ENCODE results near the gene SORCS2.

SORCS2 gene

DNA sequence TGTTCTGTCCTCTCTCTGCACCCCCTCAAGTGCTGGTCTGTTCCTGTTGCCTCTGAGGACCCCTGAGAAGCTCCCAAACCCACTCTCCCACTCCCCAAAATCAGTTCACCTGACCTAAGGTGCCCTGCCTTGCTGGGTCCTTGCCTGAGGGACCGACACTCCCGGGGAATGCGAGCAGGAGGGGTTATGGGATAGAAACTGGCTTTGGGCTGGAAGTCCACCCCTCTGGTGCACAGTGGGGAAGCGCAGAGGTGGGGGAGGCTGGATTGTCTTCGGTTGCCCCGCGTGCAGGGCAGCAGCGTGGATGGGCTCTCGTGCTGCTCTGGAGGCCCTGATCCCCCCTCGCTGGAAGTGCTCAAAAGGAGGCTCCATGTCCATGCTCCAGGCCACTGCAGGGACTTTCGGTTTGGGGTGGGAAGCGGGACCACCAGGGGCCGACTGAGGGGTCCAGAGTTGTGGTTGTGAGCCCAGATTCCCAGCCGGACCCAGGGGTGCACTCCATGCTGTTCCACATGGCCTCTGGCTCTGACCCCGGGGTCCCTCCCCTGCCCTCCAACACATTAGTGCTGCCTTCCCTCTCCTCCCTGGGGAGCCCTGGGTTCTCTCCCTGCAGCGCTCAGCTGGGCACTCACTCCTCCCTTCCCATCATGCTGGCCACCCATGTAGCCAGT, 7.6 kb downstream of the SORCS2 start:
- Histone ChIP-seq H3K4me2 (ENCODE audit: low read length) (no peak overlapping the region), H3K79me2 (ENCODE audit: low read length) (no peaks in the 10 kb centered on the region)
- TF ChIP-seq, protein P1, sequence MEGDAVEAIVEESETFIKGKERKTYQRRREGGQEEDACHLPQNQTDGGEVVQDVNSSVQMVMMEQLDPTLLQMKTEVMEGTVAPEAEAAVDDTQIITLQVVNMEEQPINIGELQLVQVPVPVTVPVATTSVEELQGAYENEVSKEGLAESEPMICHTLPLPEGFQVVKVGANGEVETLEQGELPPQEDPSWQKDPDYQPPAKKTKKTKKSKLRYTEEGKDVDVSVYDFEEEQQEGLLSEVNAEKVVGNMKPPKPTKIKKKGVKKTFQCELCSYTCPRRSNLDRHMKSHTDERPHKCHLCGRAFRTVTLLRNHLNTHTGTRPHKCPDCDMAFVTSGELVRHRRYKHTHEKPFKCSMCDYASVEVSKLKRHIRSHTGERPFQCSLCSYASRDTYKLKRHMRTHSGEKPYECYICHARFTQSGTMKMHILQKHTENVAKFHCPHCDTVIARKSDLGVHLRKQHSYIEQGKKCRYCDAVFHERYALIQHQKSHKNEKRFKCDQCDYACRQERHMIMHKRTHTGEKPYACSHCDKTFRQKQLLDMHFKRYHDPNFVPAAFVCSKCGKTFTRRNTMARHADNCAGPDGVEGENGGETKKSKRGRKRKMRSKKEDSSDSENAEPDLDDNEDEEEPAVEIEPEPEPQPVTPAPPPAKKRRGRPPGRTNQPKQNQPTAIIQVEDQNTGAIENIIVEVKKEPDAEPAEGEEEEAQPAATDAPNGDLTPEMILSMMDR (IDR thresholded peaks at IDR 0.05; ENCODE audit: low read depth, low read length): no peak
- no peak for TF ChIP-seq EZH2phosphoT487 (IDR thresholded peaks at IDR 0.05; ENCODE audit: low read depth)

DNA sequence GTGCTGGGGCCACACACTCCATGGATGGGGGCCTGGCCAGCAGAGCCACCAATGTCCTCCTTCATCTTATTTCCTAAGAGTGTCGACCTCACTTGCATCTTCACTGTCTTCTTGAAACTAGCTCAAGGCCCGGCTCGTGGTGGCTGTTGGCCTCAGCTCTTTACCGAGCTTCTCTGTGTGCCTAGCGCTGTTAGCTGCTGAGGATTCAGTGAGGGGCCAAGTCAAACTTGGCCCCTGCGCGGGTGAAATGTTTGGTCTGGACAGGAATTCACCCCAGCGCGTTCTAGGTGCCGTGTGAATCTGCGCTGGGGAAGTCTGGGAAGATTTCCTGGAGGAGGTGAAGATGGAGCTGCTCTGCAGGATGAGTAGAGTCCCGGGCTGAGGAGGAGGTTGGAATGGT, 8.5 kb downstream of the SORCS2 start:
- Histone ChIP-seq H3K9ac (ENCODE audit: low read length) (no peak overlapping the region), H2AFZ (ENCODE audit: low read depth, low read length) (no peak overlapping the region), H3K79me2 (ENCODE audit: low read length) (no peaks in the 10 kb centered on the region), H3K4me2 (ENCODE audit: low read length) (no peak overlapping the region), H3K27me3 (ENCODE audit: low read depth, low read length) (peaks cover 25% of the 10 kb centered on the region), H4K20me1 (ENCODE audit: insufficient read depth, low read length) (no peaks in the 10 kb centered on the region), H3K9me3 (ENCODE audit: insufficient read depth, low read length) (no peaks in the 10 kb centered on the region), H3K27ac (ENCODE audit: low read length) (no peak overlapping the region), H3K4me1 (ENCODE audit: low read length) (no peaks in the 10 kb centered on the region), H3K4me3 (ENCODE audit: low read length) (no peak overlapping the region), H3K36me3 (replicated peaks; ENCODE audit: low read depth, low read length) (no peaks in the 10 kb centered on the region)
- TF ChIP-seq EZH2phosphoT487 (IDR thresholded peaks at IDR 0.05; ENCODE audit: low read depth): no peak
- TF ChIP-seq, protein P1 (IDR thresholded peaks at IDR 0.05; ENCODE audit: low read depth, low read length): no peak

More for the DNA sequence above, 7.6 kb downstream of the SORCS2 start:
- H2AFZ ChIP-seq (ENCODE audit: low read depth, low read length): no peak overlapping the region
- H3K27me3 ChIP-seq (ENCODE audit: low read depth, low read length): peaks cover 31% of the 10 kb centered on the region
- H3K36me3 ChIP-seq (replicated peaks; ENCODE audit: low read depth, low read length): no peaks in the 10 kb centered on the region
- H3K9ac ChIP-seq (ENCODE audit: low read length): no peak overlapping the region
- no peaks in the 10 kb centered on the region for H4K20me1 ChIP-seq (ENCODE audit: insufficient read depth, low read length)
- no peaks in the 10 kb centered on the region for H3K4me1 ChIP-seq (ENCODE audit: low read length)
- no peak overlapping the region for H3K27ac ChIP-seq (ENCODE audit: low read length)
- H3K4me3 ChIP-seq (ENCODE audit: low read length): no peak overlapping the region
- no peaks in the 10 kb centered on the region for H3K9me3 ChIP-seq (ENCODE audit: insufficient read depth, low read length)

DNA sequence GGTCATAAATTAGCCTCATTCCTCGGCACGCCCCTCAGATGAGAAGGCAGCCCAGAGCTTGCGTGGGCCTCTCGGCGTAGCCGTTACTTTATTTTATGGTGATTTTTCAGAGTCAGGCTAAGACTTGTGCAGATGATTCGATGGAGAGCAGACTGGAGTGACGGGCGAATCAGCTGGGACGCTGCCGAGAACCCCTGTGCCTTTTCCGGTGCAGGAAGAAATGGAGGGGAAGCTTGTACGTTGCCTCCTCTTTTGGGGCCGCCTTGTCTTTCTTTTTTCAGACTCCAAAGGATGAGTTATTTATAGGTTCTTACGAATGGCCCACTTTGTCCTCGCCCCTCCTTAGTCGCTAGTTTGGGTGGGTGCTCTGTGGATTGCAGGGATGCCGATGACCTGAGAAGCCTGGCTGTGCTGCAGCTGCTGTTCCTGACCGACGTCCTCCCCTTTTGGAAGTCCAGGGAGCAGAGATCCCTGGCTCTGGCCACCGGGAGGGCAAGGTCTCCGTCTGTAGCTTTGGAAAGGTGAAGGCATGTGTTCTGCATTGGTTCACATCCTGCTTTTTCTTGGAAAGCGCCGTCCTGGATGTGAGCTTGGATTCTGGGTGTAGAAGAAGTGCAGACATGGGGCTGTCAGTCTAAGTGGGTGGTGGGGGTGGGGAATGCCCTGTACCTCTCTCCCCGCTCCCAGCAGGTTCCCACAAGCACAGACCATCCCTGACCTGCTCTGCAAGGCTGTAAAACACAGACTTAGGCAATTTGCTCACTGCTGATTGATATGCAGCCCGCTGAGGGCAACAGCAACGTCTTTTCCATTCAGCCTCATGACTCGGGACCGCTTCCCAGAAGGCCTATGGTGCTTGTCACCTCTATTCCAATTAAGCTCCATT, 9.3 kb downstream of the SORCS2 start:
- Histone ChIP-seq H3K27ac (ENCODE audit: low read length) (no peak overlapping the region), H3K4me3 (ENCODE audit: low read length) (no peak overlapping the region), H3K27me3 (ENCODE audit: low read depth, low read length) (peaks cover 19% of the 10 kb centered on the region), H3K9ac (ENCODE audit: low read length) (no peak overlapping the region), H3K4me2 (ENCODE audit: low read length) (no peak overlapping the region), H3K4me1 (ENCODE audit: low read length) (no peaks in the 10 kb centered on the region), H4K20me1 (ENCODE audit: insufficient read depth, low read length) (no peaks in the 10 kb centered on the region), H2AFZ (ENCODE audit: low read depth, low read length) (no peak overlapping the region), H3K79me2 (ENCODE audit: low read length) (no peaks in the 10 kb centered on the region), H3K9me3 (ENCODE audit: insufficient read depth, low read length) (no peaks in the 10 kb centered on the region), H3K36me3 (replicated peaks; ENCODE audit: low read depth, low read length) (no peaks in the 10 kb centered on the region)
- TF ChIP-seq, protein P1 (IDR thresholded peaks at IDR 0.05; ENCODE audit: low read depth, low read length): no peak
- no peak for TF ChIP-seq EZH2phosphoT487 (IDR thresholded peaks at IDR 0.05; ENCODE audit: low read depth)

DNA sequence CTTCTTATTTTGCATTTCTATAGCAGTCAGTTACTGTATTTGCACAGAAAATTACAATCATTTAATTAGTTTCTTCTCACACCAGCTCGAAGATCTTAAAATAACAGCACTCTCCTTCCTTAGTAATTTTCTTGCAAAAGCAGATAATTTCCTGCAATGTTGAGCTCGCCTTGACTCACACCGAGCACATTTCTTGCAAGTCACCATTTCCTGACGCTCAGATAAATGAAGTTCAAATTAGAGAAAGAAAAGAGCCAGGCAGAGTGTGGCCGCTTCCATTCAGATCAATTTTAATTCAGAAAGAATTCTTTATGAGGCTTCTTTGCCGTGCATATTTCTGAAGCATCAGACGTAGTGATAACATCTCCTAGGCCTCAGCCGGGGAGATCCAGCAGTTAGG, 10.1 kb downstream of the SORCS2 start:
- peaks cover 12% of the 10 kb centered on the region; the same call in 1 of the 2 replicates for H3K27me3 ChIP-seq (ENCODE audit: low read depth, low read length)
- H3K79me2 ChIP-seq (ENCODE audit: low read length): no peaks in the 10 kb centered on the region
- no peak overlapping the region for H2AFZ ChIP-seq (ENCODE audit: low read depth, low read length)
- no peaks in the 10 kb centered on the region for H3K4me1 ChIP-seq (ENCODE audit: low read length)
- no peaks in the 10 kb centered on the region for H4K20me1 ChIP-seq (ENCODE audit: insufficient read depth, low read length)
- TF ChIP-seq EZH2phosphoT487 (IDR thresholded peaks at IDR 0.05; ENCODE audit: low read depth): no peak
- TF ChIP-seq, protein P1 (IDR thresholded peaks at IDR 0.05; ENCODE audit: low read depth, low read length): no peak
- H3K9ac ChIP-seq (ENCODE audit: low read length): no peak overlapping the region
- H3K36me3 ChIP-seq (replicated peaks; ENCODE audit: low read depth, low read length): no peaks in the 10 kb centered on the region
- no peak overlapping the region for H3K4me2 ChIP-seq (ENCODE audit: low read length)
- H3K27ac ChIP-seq (ENCODE audit: low read length): no peak overlapping the region
- H3K9me3 ChIP-seq (ENCODE audit: insufficient read depth, low read length): no peaks in the 10 kb centered on the region
- H3K4me3 ChIP-seq (ENCODE audit: low read length): no peak overlapping the region
